ENCODE results near the gene MRPL38. TPM values are rescaled to one million over a fixed set of nuclear protein-coding genes. Genes with fewer than 3 reads are reported as not detected.
"Not testable (repeated sequence)": the region's sequence is repeated elsewhere in the genome, so short reads cannot be mapped to it uniquely, and the experiment has no call there.

Gene MRPL38
- total RNA-seq, 1 experiment from 2014 or later, result 108 TPM

GRCh38 chr17:75872434-75873351, 32.0 kb downstream of the MRPL38 start:
- Histone ChIP-seq H3K4ac (ENCODE audit: low read depth, low read length) (no peak overlapping the region; the same call in 1 of the 2 replicates), H3K23me2 (ENCODE audit: insufficient read length, low read depth, low read length, poor library complexity, severe bottlenecking) (peaks cover 10% of the 10 kb centered on the region), H2BK15ac (ENCODE audit: low read depth, low read length) (no peak overlapping the region), H2AK5ac (ENCODE audit: insufficient read length, low read length) (no peak overlapping the region), H4K91ac (ENCODE audit: insufficient read length, low read depth, low read length) (no peak overlapping the region), H2BK5ac (ENCODE audit: insufficient read length, low read length) (no peak overlapping the region), H3K56ac (ENCODE audit: insufficient read length, low read depth, low read length) (no peak overlapping the region), H3T11ph (ENCODE audit: low read length) (no peak overlapping the region), H3K4me1 (ENCODE audit: insufficient read depth, low read length) (peaks cover 3% of the 10 kb centered on the region; the same call in 1 of the 2 replicates), H4K8ac (replicated peaks; ENCODE audit: insufficient read length, low read depth, low read length) (no peak overlapping the region), H3K18ac (ENCODE audit: insufficient read length, low read depth, low read length) (peak overlapping the region; percentile 72), H3K9me3 (ENCODE audit: control insufficient read depth, low read depth, low read length) (no peaks in the 10 kb centered on the region), H4K20me1 (ENCODE audit: control insufficient read depth, insufficient read depth, insufficient read length) (no peaks in the 10 kb centered on the region), H2BK12ac (ENCODE audit: insufficient read length, low read depth, low read length) (no peak overlapping the region), H3K9ac (ENCODE audit: extremely low read depth, insufficient read length, low read length) (no peak overlapping the region), H3K79me1 (ENCODE audit: insufficient read depth, low read depth, low read length, poor library complexity, severe bottlenecking) (no peaks in the 10 kb centered on the region), H2BK20ac (ENCODE audit: low read depth, low read length, poor library complexity, severe bottlenecking) (no peak overlapping the region), H3K4me2 (ENCODE audit: insufficient read depth, insufficient read length, low read length) (no peak overlapping the region), H4K5ac (ENCODE audit: insufficient read length, low read depth, low read length) (no peak overlapping the region), H3K14ac (ENCODE audit: insufficient read depth, low read length) (peak overlapping the region; percentile 34), H3K27ac (ENCODE audit: insufficient read length, low read depth, low read length) (no peak overlapping the region), H2BK120ac (ENCODE audit: low read depth, low read length, poor library complexity, severe bottlenecking) (peak overlapping the region; percentile 69), H3K27me3 (ENCODE audit: insufficient read depth, low read length) (peaks cover 3% of the 10 kb centered on the region; the same call in 1 of the 2 replicates), H3K23ac (ENCODE audit: insufficient read length, low read depth, low read length) (no peak overlapping the region), H2AFZ (ENCODE audit: low read length) (no peak overlapping the region), H3K79me2 (ENCODE audit: insufficient read depth, low read length) (no peaks in the 10 kb centered on the region)
- Mint-ChIP-seq H3K27ac (peak overlapping the region in 1 of 3 experiments; percentile 77; a peak in 2 of 7 replicates), H3K9me3 (no peaks in the 10 kb centered on the region), H3K36me3 (ENCODE audit: insufficient read depth in 1 of 3, low read depth in 3 of 3) (no peaks in the 10 kb centered on the region; a peak in 2 of 7 replicates), H3K27me3 (ENCODE audit: low read depth) (peaks cover 14% of the 10 kb centered on the region), H3K4me1 (peaks cover 27 to 29% of the 10 kb centered on the region in 2 experiments), H3K4me3 (no peak overlapping the region)
- WGBS (ENCODE audit: extremely low coverage, insufficient read length, low lambda C conversion rate), result no CpG with 5 or more reads among the region's 13 CpGs
- DNase-seq, result peak; percentile 75
- TF ChIP-seq CTCF (conservative IDR thresholded peaks at IDR 0.05), result no peak

- not testable (repeated sequence) for H3K27ac Mint-ChIP-seq; H3K23ac ChIP-seq (ENCODE audit: insufficient read length, low read depth, low read length); H2BK20ac ChIP-seq (ENCODE audit: low read depth, low read length, poor library complexity, severe bottlenecking); H3K4ac ChIP-seq (ENCODE audit: low read depth, low read length); H2BK5ac ChIP-seq (ENCODE audit: insufficient read length, low read length); H3T11ph ChIP-seq (ENCODE audit: low read length); H3K36me3 Mint-ChIP-seq (ENCODE audit: insufficient read depth in 1 of 3, low read depth in 3 of 3); H2AFZ ChIP-seq (ENCODE audit: low read length); H3K9me3 Mint-ChIP-seq; H4K5ac ChIP-seq (ENCODE audit: insufficient read length, low read depth, low read length); H2BK15ac ChIP-seq (ENCODE audit: low read depth, low read length); H3K27me3 ChIP-seq (ENCODE audit: insufficient read depth, low read length); H2AK5ac ChIP-seq (ENCODE audit: insufficient read length, low read length); H3K9me3 ChIP-seq (ENCODE audit: control insufficient read depth, low read depth, low read length); H3K4me2 ChIP-seq (ENCODE audit: insufficient read depth, insufficient read length, low read length); H3K27ac ChIP-seq (ENCODE audit: insufficient read length, low read depth, low read length); H4K20me1 ChIP-seq (ENCODE audit: control insufficient read depth, insufficient read depth, insufficient read length); H2BK12ac ChIP-seq (ENCODE audit: insufficient read length, low read depth, low read length); H3K14ac ChIP-seq (ENCODE audit: insufficient read depth, low read length); H2BK120ac ChIP-seq (ENCODE audit: low read depth, low read length, poor library complexity, severe bottlenecking); H3K4me3 Mint-ChIP-seq; H3K4me1 ChIP-seq (ENCODE audit: insufficient read depth, low read length); H3K56ac ChIP-seq (ENCODE audit: insufficient read length, low read depth, low read length); H3K79me1 ChIP-seq (ENCODE audit: insufficient read depth, low read depth, low read length, poor library complexity, severe bottlenecking); H3K9ac ChIP-seq (ENCODE audit: extremely low read depth, insufficient read length, low read length); H3K79me2 ChIP-seq (ENCODE audit: insufficient read depth, low read length); H3K18ac ChIP-seq (ENCODE audit: insufficient read length, low read depth, low read length); H4K8ac ChIP-seq (replicated peaks; ENCODE audit: insufficient read length, low read depth, low read length); DNase-seq; H3K23me2 ChIP-seq (ENCODE audit: insufficient read length, low read depth, low read length, poor library complexity, severe bottlenecking); H3K27me3 Mint-ChIP-seq (ENCODE audit: low read depth); H4K91ac ChIP-seq (ENCODE audit: insufficient read length, low read depth, low read length)
- peaks cover 10 to 16% of the 10 kb centered on the region in 2 experiments for H3K4me1 Mint-ChIP-seq
- WGBS (ENCODE audit: extremely low coverage, insufficient read length, low lambda C conversion rate), result no CpG with 5 or more reads among the region's 10 CpGs
Observed at GRCh38 chr17:75870228-75870627, 34.5 kb downstream of the MRPL38 start.
